H1 (cell line): ENCODE measurements around the gene EIF4EBP2.

Experiments used
- EZH2 ChIP-seq: fragments of 200-600 bp; sonication (generic); IDR thresholded peaks from 2 replicates; pipeline ENCODE4 v1.7.1; 2012; ENCODE audit warnings: low read depth, mild to moderate bottlenecking, moderate library complexity, low read length, inconsistent platforms; ENCODE audit not compliant: severe bottlenecking
- JUND ChIP-seq: IDR thresholded peaks from 2 replicates; pipeline ENCODE4 v1.6.1; 2011; ENCODE audit warnings: mild to moderate bottlenecking, improper control_type of control experiment, low read length
- KDM1A ChIP-seq: fragments of 200-600, 300-600 bp; sonication (generic); IDR thresholded peaks from 2 replicates; pipeline ENCODE4 v1.7.1; 2016; ENCODE audit warnings: mild to moderate bottlenecking, low read length, borderline replicate concordance
- NRF1 ChIP-seq: IDR thresholded peaks from 2 replicates; pipeline ENCODE4 v1.6.1; 2011; ENCODE audit warnings: mild to moderate bottlenecking, low read depth, low read length, improper control_type of control experiment
- PHF8 ChIP-seq: fragments of 200-600 bp; sonication (generic); conservative IDR thresholded peaks from 2 replicates; pipeline ENCODE4 v1.7.1; 2012; ENCODE audit warnings: low read depth, mild to moderate bottlenecking, inconsistent platforms, low read length, moderate library complexity
- POLR2A ChIP-seq, 2 experiments: IDR thresholded peaks; 1 replicate in 1 of 2; 2 replicates in 1 of 2; pipeline ENCODE4 v1.6.1; 2011; ENCODE audit warnings: low read depth in 2 of 2, low read length in 2 of 2, mild to moderate bottlenecking in 2 of 2; ENCODE audit errors: control extremely low read depth in 1 of 2
- RBBP5 ChIP-seq: IDR thresholded peaks from 2 replicates; pipeline ENCODE4 v1.7.1; 2012; ENCODE audit warnings: low read depth, mild to moderate bottlenecking, inconsistent platforms, low read length, moderate library complexity, borderline replicate concordance
- TAF1 ChIP-seq: IDR thresholded peaks from 2 replicates; pipeline ENCODE4 v1.6.1; 2011; ENCODE audit warnings: mild to moderate bottlenecking, low read depth, low read length
- TCF12 ChIP-seq: IDR thresholded peaks from 2 replicates; pipeline ENCODE4 v1.6.1; 2011; ENCODE audit warnings: low read depth, mild to moderate bottlenecking, low read length
- TF ChIP-seq, protein P1 (sequence below), 3 experiments: IDR thresholded peaks; 1 replicate in 2 of 3; 2 replicates in 1 of 3; pipeline versions ENCODE4 v1.5.1 to v1.6.1; 2011; ENCODE audit warnings: low read length in 3 of 3, mild to moderate bottlenecking in 3 of 3, inconsistent platforms in 2 of 3, low read depth in 1 of 3, moderate library complexity in 1 of 3; ENCODE audit not compliant: insufficient read depth in 1 of 3; ENCODE audit errors: control extremely low read depth in 1 of 3

DNA sequence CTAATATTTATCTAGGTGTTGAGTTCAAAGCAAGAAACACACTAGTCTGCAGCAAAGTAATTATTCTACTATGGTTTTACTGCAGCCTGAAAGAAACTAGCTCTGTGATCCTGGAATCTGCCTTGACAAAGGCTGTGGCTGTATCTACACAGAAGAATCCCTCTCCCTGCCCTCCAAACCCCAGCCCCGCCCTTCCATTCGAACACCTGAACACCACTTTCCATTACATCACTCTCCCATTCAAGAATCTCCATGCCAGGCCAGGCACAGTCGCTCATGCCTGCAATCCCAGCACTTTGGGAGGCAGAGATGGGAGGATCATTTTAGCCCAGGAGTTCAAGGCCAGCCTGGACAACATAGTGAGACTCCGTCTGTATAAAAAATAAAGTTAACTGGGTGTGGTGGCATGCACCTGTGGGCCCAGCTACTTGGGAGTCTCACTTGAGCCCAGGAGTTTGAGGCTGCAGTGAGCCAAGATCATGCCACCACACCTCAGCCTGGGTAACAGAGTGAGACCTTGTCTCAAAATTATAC lies 44.9 kb upstream of the EIF4EBP2 start:
- TF ChIP-seq, protein P1, sequence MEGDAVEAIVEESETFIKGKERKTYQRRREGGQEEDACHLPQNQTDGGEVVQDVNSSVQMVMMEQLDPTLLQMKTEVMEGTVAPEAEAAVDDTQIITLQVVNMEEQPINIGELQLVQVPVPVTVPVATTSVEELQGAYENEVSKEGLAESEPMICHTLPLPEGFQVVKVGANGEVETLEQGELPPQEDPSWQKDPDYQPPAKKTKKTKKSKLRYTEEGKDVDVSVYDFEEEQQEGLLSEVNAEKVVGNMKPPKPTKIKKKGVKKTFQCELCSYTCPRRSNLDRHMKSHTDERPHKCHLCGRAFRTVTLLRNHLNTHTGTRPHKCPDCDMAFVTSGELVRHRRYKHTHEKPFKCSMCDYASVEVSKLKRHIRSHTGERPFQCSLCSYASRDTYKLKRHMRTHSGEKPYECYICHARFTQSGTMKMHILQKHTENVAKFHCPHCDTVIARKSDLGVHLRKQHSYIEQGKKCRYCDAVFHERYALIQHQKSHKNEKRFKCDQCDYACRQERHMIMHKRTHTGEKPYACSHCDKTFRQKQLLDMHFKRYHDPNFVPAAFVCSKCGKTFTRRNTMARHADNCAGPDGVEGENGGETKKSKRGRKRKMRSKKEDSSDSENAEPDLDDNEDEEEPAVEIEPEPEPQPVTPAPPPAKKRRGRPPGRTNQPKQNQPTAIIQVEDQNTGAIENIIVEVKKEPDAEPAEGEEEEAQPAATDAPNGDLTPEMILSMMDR (IDR thresholded peaks at IDR 0.05; ENCODE audit: control extremely low read depth in 1 of 3, insufficient read depth in 1 of 3, low read depth in 1 of 3, low read length in 3 of 3) = no peak
- TF ChIP-seq EZH2 = no peak
- TF ChIP-seq TCF12 = no peak
- no peak for TF ChIP-seq KDM1A
- TF ChIP-seq JUND = no peak
- no peak for TF ChIP-seq PHF8
- TF ChIP-seq POLR2A (IDR thresholded peaks at IDR 0.05; ENCODE audit: control extremely low read depth in 1 of 2, low read depth in 2 of 2, low read length in 2 of 2) = no peak
- TF ChIP-seq RBBP5 = no peak
- TF ChIP-seq NRF1 = no peak
- TF ChIP-seq TAF1 = no peak
